ENCODE measurements around the gene FHL3.
"Not testable (repeated sequence)": the region's sequence is repeated elsewhere in the genome, so short reads cannot be mapped to it uniquely, and the experiment has no call there.

FHL3 gene

GRCh38 chr1:38034871-38035270 lies 29.6 kb upstream of the FHL3 start:
- DNase-seq = no peak

GRCh38 chr1:38032992-38033391 lies 27.7 kb upstream of the FHL3 start:
- not testable (repeated sequence) for DNase-seq

- DNase-seq = no peak
Measured at GRCh38 chr1:38031513-38031866, 26.2 kb upstream of the FHL3 start.

GRCh38 chr1:38030596-38031512 lies 25.5 kb upstream of the FHL3 start:
- no peak for DNase-seq

GRCh38 chr1:38029685-38030511 lies 24.6 kb upstream of the FHL3 start:
- no peak for DNase-seq

- DNase-seq = no peak
Measured at GRCh38 chr1:38029081-38029681, 23.9 kb upstream of the FHL3 start.

GRCh38 chr1:38028671-38029070 lies 23.4 kb upstream of the FHL3 start:
- DNase-seq = no peak

GRCh38 chr1:38028105-38028591 lies 22.8 kb upstream of the FHL3 start:
- no peak for DNase-seq

- DNase-seq = no peak
Measured at GRCh38 chr1:38027201-38028104, 22.1 kb upstream of the FHL3 start.

- DNase-seq = peak; percentile 64
Measured at GRCh38 chr1:38026592-38027200, 21.4 kb upstream of the FHL3 start.

- DNase-seq = no peak
Measured at GRCh38 chr1:38025664-38026063, 20.4 kb upstream of the FHL3 start.

- no peak for DNase-seq
Measured at GRCh38 chr1:38025233-38025632, 19.9 kb upstream of the FHL3 start.

- no peak for DNase-seq
Measured at GRCh38 chr1:38022810-38023209, 17.5 kb upstream of the FHL3 start.

- no peak for DNase-seq
Measured at GRCh38 chr1:38021969-38022368, 16.7 kb upstream of the FHL3 start.

- DNase-seq = no peak
Measured at GRCh38 chr1:38020396-38020795, 15.1 kb upstream of the FHL3 start.

GRCh38 chr1:38018864-38019343 lies 13.6 kb upstream of the FHL3 start:
- peak; percentile 75 for DNase-seq

GRCh38 chr1:38015978-38016725 lies 10.8 kb upstream of the FHL3 start:
- DNase-seq = no peak

- DNase-seq = no peak
Measured at GRCh38 chr1:38014724-38015424, 9.6 kb upstream of the FHL3 start.

- peak; percentile 55 for DNase-seq
Measured at GRCh38 chr1:38014171-38014570, 8.9 kb upstream of the FHL3 start.

- no peak for DNase-seq
Measured at GRCh38 chr1:38013227-38013622, 7.9 kb upstream of the FHL3 start.
